SW 1271 (cell line): ENCODE data around the gene SEC24B.
"Not testable (repeated sequence)": the region's sequence is repeated elsewhere in the genome, so short reads cannot be mapped to it uniquely, and the experiment has no call there.

ENCODE experiments used
- DNase-seq, 2 experiments: peaks; one replicate each; lab custom pipeline; 2025; lab: John Stamatoyannopoulos, UW

The SEC24B gene

DNA sequence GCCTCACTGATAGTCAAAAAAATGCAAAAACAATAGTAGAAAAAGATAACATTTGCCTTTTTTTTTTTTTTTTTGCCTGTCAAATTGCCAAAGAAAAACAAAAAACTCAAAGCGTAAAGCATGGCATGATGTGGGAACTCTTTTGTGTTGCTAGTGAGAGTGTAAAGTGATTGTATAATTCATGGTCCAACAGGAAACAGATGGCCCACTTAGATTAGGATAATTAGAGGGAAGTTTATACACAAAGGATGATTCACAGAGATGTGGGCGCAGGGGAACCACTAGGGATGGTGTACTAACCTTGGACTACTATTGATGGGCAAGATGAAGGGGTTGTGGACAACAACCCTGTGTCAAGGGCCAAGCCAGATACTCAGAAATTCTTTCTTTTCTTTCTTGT is 142.8 kb downstream of the SEC24B start:
- no peak for DNase-seq

DNA sequence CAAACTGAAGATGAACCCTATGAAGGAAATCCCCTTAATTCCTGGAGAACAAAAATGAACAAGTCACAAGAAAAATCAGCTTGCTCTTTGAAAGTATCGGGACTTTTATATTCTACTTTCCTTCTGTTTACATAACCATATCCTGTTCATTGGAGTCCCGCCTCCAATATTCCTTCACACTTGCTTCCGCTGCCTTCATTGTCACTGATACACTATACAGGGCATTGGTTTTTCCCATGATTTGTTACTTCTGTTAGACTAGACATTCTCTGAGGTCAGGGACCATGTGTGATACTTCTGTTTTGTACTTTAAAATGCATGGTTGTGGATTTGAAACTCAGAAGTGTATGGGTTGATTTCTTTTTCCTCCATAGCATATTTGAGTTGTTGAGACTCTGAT is 145.2 kb downstream of the SEC24B start:
- no peak for DNase-seq

DNA sequence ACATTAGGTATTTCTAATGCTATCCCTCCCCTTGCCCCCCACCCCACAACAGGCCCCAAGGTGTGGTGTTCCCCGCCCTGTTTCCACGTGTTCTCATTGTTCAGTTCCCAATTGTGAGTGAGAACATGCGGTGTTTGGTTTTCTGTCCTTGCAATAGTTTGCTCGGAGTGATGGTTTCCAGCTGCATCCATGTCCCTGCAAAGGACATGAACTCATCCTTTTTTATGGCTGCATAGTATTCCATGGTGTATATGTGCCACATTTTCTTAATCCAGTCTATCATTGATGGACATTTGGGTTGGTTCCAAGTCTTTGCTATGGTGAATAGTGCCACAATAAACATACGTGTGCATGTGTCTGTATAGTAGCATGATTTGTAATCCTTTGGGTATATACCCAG is 146.4 kb downstream of the SEC24B start:
- DNase-seq = not testable (repeated sequence)

DNA sequence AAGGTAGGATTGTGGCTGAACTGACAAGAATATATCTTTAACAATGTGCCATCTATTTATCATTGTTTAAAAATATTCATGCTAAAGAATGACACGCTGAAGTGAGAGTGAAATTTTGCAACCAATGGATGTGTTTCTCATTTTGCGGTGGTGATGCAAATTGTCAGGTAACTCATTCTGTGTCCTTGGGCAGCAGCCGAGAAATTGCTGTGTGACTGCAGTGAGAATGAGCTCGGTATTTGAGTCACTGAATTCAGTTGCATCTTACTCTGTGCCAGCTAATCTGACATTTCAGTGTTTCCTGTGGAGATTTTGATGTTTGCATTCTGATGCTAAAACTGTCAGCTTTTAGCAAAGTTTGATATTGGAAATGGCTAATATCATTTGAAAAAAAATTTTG is 154.6 kb downstream of the SEC24B start:
- DNase-seq = no peak

DNA sequence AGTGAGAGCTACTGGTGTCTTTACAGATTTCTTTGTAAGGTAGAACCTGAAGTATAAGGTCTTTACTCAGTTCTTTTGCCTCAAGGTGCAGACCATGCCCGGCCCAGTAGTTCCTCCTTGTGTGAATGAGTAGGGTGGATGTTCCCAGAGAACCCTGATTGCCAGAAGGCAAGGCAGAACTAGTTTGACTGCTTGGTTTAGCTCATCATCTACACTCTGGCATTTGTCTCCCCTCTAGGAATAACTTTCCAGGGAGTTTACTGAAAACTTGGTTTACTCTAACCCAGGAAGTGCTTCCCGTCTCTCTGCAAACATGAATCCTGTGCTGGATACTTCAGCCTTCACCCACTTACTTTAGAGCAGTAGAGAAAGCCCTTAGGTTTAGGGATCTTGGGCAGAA is 155.5 kb downstream of the SEC24B start:
- no peak for DNase-seq

DNA sequence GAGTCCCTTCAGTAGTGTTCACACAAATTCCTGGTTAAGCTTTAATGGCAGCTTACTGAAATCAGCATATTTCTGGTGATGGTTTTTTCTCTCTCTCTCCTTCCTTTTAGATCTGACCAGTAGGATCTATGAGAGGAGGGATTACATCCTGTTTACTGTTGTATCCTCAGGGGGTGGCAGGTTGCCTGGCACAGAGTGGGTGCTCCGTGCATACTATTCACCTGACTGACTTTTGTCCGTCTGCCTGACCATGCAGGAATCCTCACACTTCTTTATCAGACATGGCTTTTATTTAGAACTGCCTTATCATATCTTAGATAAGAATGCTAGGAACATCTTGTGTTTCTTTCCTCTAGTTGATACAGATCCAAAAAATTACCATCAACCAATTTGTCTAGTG is 156.0 kb downstream of the SEC24B start:
- DNase-seq = no peak
